Activated CD4-positive, alpha-beta T cell treated with anti-CD3 and anti-CD28 coated beads, Interleukin-2, amount 50 U/mL, for 16 hours (primary cell): Measurements from ENCODE around the gene ADAMTS3.

Experiments
- DNase-seq: peaks from one replicate; pipeline ENCODE4 v3.0.0-alpha.2; 2020

ADAMTS3 gene

GRCh38 chr4:72568959-72569718 lies at the start of gene ADAMTS3:
ADAMTS3 (minus strand) TSS chr4:72569221; CDS start chr4:72568762, 459 bp downstream.
- no peak for DNase-seq

DNA sequence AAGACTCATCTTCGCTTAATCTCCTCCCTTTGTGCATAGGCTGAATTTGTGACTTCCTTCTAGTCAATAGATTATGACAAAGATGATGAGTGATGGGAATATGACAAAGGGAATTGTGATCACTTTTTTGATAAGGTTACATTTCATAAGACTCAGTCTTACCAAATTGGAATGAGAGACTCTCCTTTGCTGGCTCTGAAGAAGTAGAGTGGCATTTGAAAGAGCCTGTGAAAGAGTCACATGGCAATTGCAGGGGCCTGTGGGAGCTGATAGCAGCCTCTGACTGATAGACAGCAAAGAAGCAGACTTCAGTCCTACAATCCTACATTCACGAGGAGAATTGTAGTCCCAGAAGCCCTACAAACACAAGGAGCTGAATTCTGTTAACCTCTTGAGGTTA lies 44.9 kb upstream of the ADAMTS3 start:
- no peak for DNase-seq

GRCh38 chr4:72606751-72607150 lies 37.7 kb upstream of the ADAMTS3 start:
- DNase-seq: no peak

DNA sequence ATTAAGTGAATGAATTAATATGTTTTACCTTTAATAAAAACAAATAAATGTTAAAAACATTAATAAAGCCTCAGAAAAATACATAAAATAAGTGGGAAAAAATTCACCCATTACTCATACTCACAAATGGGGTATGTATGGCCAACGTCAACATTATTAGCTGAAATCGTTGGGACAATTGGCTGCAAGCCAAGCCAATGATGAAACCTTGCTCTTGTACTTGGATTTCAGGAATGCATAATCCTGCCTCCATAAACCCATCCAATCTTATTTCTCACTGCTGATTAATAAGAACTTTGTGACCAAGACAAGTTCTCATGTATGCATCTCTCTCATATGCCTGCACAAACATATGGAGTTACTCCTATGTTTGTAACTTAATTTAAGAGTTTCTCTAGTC lies 35.3 kb upstream of the ADAMTS3 start:
- DNase-seq: no peak

GRCh38 chr4:72602396-72603376 lies 33.7 kb upstream of the ADAMTS3 start:
- DNase-seq: no peak

- no peak for DNase-seq
Measured at GRCh38 chr4:72591547-72592454, 22.8 kb upstream of the ADAMTS3 start.

DNA sequence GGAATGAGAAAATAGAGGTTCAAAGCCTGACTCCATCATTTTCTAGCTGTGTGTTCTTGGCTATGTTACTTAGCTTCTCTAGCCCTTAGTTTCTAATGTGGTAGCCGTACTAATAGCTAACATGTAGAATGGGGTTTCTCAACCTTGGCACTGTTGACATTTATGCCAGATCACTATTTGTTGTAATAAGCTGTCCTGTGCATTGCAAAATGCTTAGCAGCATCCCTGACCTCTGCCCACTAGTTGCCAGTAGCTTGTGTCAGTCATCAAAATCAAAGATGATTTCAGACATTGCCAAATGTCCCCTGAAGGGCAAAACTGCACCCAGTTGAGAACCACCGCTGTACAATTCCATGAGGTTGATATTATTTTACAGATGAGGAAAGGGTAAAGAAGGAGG lies 18.3 kb upstream of the ADAMTS3 start:
- DNase-seq: no peak

DNA sequence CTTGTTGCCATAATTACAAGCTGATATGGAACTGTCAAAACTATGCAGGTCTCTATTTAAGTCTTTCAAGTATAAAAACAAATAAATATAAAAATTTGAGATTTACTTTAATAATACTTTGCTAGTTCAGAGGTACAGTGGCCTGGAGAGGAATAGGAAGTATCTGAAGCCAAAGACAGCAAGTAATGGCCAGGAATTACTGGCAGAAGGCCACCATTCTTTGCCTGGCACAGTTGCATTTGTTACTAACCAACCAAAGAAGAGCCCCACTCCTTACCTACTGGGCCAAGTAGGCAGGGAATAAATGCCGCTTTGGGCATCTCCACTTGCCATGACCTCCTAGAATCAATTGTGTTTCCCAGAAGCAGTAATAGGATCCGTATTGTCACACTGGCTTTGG lies 13.8 kb upstream of the ADAMTS3 start:
- no peak for DNase-seq

DNA sequence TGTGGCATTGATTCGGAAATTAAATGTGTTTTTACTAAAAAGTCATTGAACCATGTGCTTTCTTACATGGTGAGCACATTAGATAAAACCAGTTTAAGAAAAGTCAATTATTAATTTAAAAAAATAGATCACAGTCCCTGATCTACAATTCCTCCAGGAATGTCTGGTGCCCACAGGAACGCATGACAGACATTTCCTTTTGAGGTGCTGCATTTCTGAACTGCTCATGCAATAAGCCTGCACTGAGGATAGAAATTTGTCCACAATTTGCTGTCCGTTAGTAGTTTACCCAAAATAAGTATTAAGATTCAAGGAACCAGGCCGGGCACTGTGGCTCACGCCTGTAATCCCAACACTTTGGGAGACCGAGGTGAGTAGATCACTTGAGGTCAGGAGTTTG lies 8.2 kb upstream of the ADAMTS3 start:
- no peak for DNase-seq

- no peak for DNase-seq
Measured at GRCh38 chr4:72571337-72571736, 2.3 kb upstream of the ADAMTS3 start.

- DNase-seq: no peak
Measured at GRCh38 chr4:72569719-72570235, 756 bp upstream of the ADAMTS3 start.

- DNase-seq: peak; percentile 16
Measured at GRCh38 chr4:72567821-72568675, 973 bp downstream of the ADAMTS3 start.

DNA sequence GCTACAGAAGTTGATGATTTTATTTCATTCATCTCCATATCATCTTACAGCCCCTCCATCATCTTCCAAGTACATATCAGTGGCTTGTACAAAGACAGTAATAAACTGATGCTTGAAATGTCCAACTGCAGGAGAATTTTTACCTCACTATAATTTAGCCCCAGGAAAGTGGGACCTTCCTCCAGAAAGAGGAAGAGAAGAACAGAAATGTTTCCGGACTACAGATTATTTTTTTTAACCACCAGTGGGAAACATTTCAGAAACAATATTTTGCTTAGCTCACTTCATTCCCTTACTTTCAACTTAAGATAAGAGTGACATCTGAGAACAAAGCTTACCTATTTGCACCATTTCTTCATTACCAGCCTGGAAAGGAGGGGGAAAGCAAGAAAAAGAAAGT lies 2.0 kb downstream of the ADAMTS3 start:
- DNase-seq: no peak

- no peak for DNase-seq
Measured at GRCh38 chr4:72566464-72566972, 2.5 kb downstream of the ADAMTS3 start.

DNA sequence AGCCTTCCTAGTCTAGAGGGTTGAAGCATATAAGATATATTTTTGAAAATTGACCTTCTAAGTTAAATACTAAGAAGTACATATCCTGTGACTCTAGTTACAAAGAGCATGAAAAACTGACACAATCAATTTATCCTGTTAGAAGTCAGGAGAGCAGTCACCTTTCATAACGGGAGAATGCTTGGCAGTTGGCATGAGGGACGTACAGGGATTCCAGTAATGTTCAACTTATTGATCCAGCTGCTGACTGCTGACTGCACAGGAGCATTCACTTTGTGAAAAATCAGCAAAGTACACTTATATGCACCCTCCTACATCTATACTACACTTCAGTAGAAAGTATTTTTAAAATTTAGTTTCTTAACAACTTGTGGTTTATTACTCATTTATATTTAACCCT lies 4.2 kb downstream of the ADAMTS3 start:
- no peak for DNase-seq

DNA sequence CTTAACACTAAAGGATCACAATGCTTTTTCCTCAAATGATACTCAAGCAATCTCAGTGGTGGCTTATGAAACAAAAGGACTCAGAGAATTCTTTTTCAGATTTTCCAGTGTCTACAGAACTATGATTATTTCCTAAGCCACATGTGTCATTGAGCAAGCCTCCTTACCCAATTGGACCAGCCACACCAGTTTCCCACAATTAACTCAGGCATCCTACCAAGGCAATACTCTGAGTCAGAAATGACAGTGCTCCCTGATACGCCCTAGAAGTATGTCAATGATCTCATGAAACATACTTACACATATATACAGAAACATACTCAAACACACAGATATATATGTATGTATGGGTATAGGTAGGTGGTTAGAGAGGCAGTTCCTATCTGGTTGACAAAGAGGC lies 4.8 kb downstream of the ADAMTS3 start:
- no peak for DNase-seq

DNA sequence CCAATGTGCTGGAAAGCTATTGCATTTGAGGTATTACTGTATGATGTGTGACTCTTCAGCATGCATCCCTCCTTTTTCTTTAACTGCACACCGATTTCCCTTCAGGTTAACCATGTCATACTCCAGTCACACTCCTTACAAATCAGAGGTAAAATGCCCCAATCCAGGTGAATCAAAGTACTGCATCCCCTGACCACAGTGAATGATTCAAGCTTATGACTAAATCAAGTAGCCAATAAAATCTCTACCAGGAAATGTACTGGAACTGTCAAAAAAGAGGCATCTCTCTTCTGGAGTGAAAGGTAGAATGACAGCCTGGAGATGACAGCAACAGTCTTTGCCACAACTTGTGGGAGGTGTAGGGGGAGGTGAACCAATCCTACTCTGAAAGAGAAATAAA lies 10.4 kb downstream of the ADAMTS3 start:
- DNase-seq: no peak

GRCh38 chr4:72557021-72557420 lies 12.0 kb downstream of the ADAMTS3 start:
- no peak for DNase-seq

DNA sequence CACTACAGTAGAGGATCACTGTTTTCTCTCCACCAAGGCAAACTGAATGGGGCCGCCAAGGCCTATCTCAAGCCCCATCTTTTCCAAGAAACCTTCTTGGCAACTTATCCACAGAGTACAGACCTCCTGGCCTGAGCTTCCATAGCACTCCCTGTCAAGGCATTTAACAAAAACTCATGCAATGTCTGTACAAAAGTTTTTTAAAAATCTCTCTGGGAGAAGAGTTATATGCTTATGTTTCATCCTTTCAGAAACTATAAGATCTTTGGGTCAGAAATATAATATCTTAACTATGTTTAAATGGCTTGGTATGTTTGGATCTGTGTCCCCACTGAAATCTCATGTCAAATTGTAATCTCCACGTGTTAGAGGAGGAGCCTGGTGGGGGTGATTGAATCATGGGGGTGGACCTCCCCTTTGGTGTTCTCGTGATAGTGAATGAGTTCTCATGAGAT lies 13.6 kb downstream of the ADAMTS3 start:
- no peak for DNase-seq

DNA sequence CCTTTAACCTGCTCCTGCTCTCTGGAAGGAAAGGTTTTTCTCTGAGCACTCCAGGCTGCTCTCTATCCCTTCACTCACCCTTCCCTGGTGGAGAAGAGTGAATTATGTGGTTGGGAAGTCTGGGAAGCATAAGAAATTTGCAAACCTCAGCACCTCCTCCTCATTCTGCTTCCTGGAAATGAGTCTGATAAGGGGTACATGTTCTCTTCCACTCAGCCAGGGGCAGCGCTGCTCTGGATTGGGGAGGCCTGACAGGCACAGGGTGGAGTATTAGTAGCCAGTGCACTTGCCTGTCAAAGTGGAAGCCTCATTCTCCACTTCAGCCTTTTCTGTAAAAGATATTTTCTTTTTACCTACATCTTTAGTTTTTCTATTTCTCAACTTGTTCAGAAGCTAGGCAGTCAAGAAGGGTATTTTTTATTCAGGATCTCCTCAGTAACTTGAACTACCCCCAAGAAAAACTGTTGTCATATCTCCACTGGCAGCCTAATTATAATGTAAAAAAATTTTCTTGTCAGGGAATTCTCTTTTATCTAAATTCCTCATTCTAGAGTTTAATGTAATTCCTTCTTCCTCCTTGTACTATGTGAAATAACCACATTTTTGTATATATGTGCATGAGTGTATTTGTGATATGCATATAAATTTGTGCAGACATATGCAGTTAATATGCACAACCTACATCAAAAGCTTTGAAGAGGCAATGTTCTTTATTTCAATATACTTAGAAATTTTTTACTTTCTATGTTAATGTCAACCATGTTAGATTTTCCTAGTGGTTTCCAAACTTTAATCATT lies 15.3 kb downstream of the ADAMTS3 start:
- no peak for DNase-seq
